Stimulated activated CD4-positive, alpha-beta T cell treated with anti-CD3 and anti-CD28 coated beads, Interleukin-15, amount 100 ng/mL, for 1 hour (primary cell): ENCODE data around the gene DSN1.

Source experiments
- DNase-seq, 2 donors: peaks; one replicate each; pipeline ENCODE4 v3.0.0-alpha.2; 2020; ENCODE audit warnings: low read depth in 1 of 2, low spot score in 1 of 2

Gene DSN1

DNA sequence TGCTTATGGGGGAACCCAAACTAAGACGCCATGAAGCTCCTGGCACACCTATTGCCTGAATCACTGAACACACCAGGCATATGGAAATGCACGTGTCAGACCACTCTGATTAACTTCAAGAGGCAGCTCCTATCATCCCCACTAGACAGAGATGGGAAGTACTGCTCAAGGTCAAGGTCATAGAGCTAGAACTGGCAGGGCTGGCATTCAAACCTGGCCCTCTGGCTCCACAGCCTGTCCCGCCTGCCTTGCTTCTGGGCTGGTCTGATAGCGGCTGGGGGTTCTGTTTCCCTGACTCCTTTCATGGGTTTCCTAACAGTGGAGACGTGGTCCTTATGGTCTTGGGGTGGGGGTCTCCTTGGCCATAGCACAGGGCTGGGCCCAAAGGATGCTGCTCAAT lies 22.6 kb upstream of the DSN1 start:
- DNase-seq = no peak

DNA sequence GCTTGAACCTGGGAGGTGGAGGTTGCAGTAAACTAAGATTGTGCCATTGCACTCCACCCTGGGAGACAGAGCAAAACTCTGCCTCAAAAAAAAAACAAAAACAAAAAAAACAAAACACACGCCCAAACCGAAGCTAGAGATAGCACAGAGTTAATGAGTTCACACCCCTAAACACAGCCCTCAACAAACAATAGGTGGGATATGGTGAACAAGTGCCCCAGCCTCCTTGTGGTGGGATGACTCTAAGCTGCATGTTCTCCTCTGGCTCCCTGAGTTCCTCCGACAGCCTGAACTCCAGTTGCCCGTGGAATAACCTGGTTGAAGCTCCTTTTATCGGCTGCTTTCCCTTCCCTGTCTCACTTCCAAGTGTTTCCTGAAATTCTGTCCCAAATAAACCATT lies 22.1 kb upstream of the DSN1 start:
- no peak for DNase-seq

DNA sequence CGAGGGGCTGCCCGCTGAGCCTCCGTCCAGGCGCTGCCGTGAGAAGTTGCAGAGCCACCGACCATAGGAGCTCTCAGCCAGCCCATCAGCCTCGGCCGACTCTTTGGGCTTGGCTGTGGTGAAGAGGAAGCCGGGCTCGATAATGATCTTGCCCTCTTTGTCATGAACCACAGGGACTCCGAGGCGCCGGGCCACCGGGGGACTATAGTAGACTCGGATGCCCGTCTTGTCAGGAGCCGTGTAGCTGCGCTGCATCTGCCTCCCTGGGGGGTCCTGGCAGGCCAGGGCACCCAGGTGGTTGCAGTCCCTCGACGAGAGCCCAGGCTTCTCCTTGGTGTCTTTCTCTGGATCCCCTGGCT lies 20.5 kb upstream of the DSN1 start:
- DNase-seq = no peak

DNA sequence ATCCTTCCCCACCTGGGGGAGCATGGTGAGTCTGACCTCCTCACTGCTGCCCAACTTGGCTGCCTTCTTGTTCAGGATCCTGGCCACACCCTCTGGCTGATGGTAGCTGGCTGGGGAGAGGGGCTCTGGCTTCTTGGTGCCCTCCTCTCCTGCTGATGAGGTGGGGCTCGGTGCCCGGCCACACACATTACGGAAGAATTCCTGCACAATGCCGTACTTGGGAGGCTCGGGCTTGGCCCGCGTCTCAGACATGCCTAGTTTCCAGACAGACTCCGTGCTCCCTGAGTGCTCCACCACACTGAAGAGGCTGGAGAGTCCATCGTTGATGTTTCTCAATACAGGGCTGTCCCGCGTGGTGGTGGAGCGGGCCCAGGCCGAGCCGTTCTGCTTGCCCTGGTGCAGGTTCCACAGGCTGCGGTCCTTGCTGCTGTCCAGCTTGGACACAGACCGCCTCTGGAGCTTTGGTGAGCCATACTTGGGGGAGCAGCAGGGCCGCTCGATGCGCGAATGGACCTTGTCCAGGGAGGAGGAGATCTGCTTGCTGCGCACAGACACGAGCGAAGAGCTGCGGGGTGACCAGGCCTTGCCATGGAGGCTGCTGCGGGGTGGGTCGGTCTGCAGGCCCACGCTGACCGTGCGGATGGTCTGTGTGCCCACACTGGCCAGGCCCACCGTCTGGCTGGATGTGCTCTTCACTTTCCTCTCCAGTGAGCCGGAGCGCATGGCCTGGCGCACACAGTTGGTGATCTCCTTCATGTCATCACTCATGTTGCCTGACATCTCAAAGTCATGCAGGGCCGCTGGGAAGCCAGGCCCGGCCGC lies 19.9 kb upstream of the DSN1 start:
- DNase-seq = no peak

DNA sequence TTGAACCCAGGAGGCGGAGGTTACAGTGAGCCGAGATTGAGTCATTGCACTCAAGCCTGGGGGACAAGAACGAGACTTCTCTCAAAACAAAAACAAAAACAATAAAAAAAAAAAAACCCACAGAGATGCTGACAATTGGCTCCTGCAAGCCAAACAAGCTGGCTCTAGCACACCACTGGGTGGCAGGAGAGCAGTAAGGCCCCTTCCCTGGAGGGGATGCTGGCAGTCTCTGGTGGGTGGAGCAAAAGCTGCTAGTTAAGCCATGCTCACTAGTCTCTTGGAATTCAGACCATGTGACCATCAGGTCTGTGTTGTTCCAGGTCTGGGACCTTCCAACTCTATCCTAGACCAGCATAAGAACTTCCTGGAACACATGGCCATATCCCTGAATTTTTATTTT lies 18.9 kb upstream of the DSN1 start:
- DNase-seq = no peak

DNA sequence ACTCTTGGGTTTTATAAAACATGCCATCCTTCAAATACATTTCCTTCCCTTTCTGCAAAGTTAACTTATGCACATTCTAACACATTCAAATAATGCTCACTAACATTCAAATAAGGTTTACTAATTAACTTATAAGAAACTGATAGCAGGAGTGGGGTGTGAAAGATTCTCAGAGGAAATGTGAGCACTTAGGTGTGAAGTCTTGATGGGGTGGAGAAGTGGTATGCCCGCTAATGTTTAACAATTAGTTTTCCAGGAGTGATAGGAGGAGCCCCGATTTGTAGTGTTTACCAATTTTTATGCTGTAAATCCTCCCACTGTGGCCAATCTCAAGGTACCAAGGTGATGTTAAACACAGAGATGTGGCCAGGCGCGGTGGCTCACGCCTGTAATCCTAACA lies 18.3 kb upstream of the DSN1 start:
- no peak for DNase-seq

DNA sequence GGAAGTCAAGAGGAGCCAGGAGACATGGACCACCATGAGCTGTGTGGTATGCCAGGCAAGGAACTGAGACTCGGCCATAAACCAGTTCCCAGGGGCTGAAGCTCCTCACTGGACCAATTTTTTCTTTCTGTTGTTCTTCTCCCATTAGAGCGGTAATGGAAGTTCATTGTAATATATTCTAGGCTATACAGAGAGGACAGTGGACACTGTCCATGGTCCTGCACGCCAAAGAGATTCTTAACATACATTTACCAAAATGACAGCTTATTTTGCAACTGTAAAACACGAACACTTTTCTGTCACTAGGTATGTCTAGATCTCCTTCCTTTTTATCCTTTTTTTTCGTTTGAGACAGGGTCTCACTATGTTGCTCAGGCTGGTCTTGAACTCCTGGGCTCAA lies 13.1 kb upstream of the DSN1 start:
- no peak for DNase-seq

DNA sequence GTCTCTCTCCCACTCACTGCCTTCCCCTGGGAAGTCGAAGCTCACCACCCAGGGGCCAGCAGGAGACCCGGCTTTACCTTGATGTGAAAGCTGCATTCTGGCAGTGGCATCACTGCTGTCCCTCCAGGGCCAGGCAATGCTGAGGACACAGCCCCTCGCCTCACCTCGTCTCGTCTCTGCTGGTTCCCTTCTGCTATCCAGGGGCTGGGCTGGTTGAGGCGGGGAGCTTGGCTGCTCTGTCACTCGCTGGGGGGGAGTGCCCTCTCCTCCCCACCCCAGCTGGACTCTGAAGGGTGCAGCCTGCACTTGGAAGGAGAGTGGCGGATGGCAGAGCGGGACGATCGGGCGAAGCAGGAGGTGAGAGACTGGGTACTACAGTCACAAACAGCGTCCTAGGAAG lies 12.7 kb upstream of the DSN1 start:
- DNase-seq = no peak

DNA sequence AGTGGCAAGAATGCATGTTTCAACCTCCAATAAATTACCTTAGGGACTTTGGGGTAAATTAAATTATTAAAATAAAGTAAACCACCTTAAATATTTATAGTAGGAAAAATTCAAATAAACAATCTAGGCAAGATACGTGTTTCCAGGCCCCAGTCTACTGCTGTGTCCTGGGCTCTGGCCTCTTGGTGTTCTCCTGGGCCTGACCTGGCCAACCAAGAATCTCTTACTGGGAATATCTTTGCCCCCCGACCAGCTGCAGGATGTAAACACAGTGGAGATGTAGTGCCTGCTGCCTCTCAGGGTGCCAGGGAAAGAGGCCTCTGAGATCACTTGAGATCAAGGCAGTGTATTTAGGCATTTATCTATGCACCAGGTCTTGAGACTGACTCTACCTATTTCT lies 11.7 kb upstream of the DSN1 start:
- no peak for DNase-seq

DNA sequence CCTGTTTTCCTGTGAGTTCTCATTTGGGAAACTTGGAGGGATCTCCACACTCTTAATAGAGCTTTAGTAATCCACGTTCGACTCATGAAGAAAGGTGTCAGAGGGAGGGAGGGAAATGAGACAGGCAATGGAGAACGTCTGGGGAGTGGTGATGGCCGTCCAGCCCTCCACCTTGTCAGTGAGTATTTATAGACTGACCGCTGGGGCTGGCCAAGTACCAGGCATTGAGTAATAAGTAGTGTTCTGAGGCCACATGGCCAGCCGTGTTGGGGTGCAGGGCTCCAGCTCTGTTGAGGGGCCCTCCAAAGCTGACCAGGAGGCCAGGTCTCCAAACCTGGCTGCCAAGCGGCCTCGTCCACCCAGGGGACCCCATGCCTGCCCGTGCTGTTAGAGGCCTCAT lies 11.3 kb upstream of the DSN1 start:
- no peak for DNase-seq

DNA sequence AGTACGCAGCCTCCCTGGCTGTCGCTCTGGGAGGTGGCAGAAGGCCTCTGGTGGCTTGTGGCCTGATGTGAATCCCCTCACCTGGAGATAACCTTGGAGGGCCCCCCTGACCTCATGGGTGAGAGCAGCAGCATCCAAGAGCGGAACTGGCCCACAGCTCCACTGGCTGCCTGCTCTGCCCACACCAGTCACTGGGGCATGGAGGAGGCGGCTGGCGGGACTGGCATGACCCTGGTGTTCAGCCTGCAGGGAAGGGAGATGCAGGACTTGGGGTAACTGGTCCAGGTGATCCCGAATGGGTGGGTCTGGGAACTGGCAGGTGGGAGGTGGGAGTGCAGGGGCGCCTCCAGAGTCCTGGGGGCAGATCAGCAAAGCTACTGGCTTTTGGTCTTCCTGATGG lies 10.6 kb upstream of the DSN1 start:
- no peak for DNase-seq

DNA sequence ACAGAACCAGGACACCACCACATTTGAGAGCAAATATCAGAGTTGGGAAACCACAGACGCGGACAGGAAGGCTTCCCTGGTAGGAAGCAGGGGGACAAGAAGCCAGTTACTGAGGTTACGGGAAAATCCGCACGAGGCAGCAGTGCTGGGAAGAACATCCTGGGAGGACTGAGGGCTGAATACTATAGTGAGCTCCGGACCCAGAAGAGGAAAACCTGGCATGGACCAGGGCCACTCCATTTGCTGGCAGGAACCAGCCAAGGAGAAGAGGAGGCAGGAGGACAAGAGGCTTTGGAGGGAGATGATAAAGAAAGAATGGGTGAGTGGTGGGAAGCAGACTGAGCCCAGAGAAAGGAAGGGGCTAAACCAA lies 6.1 kb upstream of the DSN1 start:
- no peak for DNase-seq

DNA sequence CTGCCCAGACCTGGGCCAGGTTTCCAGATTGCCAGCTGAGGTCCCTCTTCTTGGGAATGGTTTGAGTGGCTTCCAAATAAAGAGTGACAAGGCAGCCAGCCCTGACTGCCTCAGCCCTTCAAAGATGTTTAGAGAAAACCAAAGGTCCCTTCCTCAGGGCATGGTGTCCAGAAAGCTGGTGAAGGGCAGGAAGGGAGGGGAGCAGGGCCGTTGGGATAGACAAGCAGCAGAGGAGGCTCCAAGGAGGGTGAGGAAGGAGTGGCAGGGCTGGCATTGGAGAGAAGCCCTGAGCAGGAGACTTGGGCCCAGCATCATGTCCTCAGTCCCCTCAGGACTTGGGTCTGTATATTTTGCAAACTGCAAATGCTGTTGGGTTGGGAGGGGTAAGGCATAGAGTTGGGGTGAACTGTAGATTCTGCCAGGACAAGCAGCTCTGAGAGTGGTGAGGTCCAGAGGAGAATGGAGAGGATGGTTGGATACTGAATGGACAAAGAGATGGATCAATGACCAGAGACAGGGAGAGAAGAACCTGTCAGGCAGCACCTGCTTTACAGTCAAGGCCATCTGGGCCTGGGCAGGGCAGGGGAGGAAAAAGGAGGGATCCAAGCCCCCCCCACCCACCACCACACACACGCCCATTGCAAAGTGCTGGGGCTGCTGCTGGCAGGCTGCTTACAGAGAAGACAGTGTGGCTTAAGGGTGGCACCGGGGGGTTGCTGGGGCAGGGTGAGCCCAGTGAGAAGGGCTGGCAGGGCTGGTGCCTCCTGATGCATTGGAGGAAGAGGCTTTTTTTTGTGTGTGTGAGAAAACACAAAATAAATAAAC lies 5.5 kb upstream of the DSN1 start:
- no peak for DNase-seq

DNA sequence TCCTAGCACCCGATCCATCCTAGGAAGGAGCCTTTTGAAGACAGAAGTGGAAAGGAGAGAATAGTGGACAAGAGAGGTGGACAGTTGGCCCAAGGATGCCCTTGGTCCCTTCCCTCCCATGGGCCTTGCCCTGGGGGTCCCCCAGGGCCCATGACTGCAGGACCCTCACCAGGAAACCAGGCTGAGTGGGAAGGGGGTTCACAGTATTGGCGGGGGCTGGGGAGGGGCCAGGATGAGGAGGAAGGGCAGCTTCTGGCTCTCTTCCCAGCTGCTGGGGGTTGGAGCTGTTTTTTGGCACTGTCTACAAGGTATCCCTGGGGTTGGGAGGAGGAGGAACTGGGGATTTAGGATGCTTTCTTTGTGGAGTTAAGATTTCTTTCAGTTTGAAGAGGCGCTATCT lies 4.0 kb upstream of the DSN1 start:
- DNase-seq = no peak

DNA sequence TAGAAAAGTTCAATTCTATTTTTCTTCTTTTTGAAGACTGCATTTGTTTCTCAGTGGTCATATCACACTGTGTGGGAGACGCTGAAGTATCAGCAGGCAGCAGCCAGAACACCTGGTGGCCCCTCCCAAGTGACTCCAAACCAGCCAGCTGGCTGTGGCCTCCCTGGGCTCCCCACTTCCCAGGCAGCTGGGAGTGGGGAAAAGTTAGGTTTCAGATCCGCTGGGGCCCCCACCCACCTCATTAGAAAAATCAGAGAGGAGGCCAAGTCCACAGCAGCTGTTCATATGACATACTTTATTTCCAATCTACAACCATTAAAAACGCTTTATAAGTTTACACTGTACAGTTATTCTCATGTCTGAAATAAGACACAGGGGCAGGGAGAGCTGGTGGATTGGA lies 3.6 kb upstream of the DSN1 start:
- no peak for DNase-seq

DNA sequence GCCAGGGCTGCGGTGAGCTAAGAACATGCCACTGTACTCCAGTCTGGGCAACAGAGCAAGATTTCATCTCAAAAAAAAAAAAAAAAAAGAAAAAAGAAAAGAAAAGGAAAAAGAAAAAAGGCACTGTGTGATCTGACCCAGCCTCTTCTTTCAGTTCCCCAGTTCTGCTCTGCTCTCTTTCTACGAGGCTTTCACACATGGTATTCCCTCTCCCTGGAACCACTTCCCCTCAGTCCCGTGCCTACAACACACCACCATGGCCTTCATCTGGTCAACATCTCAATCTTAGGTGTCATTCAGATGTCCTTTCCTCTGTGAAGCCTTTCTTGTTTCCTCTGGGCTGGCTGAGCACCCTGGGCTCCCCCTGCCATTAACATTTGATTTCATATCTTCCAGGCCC lies 2.3 kb upstream of the DSN1 start:
- no peak for DNase-seq

DNA sequence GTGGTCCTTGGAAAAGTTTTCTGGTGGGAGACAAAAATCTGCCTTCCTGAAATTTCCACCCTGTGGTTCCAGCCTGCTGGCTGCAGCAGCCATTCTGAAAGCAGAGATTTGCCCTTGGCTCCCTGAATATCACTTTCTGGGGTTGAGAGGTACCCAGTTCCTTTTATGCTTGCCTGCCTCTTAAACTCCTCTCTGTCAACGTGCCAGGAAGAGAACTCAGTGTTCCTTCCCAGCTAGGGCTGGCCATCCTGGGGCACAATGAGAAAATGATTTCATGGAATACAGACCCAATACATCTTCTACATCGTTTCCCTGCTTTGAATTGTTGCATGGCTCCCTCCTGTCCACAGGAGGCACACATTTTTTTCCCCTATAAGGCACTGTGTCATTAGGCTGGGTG lies 1.6 kb upstream of the DSN1 start:
- no peak for DNase-seq

DNA sequence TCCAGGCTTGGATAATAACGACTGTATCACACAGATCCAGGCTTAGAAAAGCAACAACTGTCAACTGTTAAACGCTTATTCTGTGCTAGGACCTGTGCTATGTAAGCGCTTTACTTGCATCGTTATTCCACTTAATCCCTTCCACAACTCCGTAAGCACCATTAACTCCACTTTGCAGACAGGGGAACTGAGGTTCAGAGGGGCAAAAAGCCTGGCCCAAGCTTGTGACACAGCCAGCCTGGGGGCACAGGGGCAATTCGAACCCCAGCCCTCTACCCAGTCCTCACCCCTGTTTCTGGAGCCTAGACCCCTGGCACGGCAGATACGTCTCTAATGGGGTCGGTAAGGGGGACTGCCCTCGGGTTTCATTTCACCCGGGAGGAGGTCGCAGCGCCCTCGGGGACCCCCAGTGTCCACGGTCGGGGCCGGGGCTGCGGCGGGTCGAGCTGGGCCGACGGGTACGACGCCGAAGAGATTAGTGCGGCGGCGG lies 411 bp downstream of the DSN1 start:
- DNase-seq = no peak

DNA sequence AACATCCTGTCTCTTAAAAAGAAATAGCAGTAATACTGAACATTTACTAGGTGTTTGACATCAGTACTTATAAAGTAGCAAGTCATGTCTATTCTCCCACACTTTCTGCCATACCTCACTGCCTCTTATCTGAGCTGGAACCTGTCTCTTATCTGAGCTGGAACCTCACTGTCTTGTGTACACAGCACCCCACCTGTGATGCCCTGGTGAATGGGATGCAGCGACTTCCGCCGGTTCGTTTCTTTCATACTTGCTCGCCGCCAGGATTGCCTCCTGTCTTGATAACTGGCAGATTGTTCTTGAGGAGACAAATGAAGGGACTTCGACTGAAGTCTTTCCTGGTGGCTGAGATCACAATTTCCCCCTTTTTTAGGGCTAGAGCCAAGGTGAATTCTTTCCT lies 2.9 kb downstream of the DSN1 start:
- no peak for DNase-seq

DNA sequence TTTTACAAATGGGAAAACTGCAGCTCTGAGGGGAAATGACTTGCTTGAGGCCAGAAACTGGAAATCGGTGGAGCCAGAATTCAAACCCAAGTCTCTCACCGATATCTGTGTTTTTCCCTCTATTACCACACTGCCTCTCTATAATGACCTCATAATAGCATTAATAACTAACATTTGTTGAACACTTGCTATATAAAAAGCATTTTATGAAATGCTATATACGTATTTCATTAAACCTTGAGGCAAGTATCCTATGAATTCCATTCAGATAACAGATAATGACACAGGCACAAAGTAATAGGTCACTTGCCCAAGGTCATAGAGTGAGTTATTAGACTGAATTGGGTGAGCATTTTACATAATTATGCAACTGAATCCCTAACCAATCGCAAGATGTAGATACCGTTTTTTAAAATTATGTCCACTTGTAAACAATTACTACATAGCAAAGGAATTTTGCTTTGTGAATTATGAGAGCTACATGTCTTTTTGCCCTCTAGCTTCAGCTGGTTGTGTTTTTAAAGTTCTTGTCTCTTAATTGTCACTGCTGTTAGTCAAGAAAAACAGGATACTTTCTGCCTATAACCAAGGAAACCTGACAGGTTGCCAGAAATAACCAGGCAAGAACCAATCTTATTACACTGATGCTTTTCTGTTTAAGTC lies 4.7 kb downstream of the DSN1 start:
- no peak for DNase-seq

DNA sequence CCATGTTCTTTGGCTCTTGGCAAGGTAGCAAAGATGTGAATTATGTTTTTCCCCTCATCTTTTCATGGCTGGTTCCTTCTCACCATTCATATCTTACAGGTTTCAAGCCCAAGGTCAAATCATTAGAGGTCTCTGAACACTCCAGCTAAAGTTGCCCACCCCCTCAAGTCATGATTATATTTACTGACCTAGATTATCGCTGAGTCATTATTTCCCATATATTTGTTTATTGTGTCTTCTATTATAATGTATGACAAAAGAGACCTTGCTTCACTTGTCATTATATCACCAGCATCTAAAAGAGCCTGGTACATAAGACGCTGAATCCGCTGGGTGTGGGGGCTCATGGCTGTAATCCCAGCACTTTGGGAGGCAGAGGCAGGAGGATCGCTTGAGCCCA lies 12.4 kb downstream of the DSN1 start:
- no peak for DNase-seq

DNA sequence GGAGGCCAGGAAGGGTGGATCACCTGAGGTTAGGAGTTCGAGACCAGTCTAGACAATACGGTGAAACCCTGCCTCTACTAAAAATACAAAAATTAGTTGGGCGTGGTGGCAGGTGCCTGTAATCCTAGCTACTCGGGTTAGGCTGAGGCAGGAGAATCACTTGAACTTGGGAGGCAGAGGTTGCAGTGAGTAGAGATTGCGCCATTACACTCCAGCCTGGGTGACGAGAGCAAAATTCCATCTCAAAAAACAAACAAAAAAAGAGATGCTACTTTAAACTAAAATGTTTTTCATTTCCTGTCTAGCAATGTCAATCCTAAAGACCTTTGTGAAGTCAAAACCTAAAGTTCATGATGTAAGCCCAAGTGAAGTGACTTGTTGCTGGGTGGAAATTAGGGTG lies 12.9 kb downstream of the DSN1 start:
- DNase-seq = no peak
